ENCODE data around the gene NR1H2.

NR1H2 gene

DNA sequence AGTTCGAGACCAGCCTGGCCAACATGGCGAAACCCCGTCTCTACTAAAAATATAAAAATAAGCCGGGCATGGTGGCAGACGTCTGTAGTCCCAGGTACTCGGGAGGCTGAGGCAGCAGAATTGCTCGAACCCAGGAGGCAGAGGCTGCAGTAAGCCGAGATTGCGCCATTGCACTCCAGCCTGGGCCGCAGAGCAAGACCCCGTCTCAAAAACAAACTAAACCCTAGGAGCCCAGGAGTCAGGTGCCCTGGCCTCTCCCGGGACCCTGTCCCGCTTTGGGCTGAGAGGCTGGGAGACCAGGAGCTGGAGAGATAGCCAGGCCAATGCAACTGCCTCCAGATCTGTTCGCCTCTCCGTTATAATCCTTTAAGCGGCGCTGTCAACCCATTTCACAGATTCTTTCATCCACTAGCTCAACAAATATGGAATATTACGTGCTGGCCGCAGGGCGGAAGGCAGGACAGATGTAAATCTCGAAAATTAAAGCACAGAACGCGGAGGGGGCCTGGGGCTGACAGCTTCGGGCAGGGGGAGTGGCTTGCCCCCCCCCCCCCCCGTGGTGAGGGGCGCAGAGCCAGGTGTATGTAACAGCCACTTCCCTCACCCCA, 51.2 kb downstream of the NR1H2 start:
- DNase-seq (ENCODE audit: extremely low spot score), result no peak
- ChIA-PET POLR2A (interaction anchor here (0.6 to 1.0 kb wide), 3 partner anchors 9 to 601 kb away, joined by 3 to 6 read pairs (median 6); partner anchors contain the start of gene SPIB), CTCF (interaction anchor here (0.6 to 4.0 kb wide), 7 partner anchors 9 to 70 kb away, joined by 3 to 14 read pairs (median 5); partner anchors contain the start of gene SPIB)
- TF ChIP-seq, protein P1, sequence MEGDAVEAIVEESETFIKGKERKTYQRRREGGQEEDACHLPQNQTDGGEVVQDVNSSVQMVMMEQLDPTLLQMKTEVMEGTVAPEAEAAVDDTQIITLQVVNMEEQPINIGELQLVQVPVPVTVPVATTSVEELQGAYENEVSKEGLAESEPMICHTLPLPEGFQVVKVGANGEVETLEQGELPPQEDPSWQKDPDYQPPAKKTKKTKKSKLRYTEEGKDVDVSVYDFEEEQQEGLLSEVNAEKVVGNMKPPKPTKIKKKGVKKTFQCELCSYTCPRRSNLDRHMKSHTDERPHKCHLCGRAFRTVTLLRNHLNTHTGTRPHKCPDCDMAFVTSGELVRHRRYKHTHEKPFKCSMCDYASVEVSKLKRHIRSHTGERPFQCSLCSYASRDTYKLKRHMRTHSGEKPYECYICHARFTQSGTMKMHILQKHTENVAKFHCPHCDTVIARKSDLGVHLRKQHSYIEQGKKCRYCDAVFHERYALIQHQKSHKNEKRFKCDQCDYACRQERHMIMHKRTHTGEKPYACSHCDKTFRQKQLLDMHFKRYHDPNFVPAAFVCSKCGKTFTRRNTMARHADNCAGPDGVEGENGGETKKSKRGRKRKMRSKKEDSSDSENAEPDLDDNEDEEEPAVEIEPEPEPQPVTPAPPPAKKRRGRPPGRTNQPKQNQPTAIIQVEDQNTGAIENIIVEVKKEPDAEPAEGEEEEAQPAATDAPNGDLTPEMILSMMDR (IDR thresholded peaks at IDR 0.05; ENCODE audit: control extremely low read depth, extremely low read depth, low read depth, missing control alignments), result no peak

DNA sequence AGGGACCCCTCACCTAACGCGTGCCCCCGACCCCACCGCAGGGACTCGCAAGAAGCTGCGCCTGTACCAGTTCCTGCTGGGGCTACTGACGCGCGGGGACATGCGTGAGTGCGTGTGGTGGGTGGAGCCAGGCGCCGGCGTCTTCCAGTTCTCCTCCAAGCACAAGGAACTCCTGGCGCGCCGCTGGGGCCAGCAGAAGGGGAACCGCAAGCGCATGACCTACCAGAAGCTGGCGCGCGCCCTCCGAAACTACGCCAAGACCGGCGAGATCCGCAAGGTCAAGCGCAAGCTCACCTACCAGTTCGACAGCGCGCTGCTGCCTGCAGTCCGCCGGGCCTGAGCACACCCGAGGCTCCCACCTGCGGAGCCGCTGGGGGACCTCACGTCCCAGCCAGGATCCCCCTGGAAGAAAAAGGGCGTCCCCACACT, 51.8 kb downstream of the NR1H2 start:
- POLR2A ChIA-PET, result interaction anchor here (0.7 to 1.0 kb wide), 3 partner anchors 9 to 99 kb away, joined by 3 to 6 read pairs (median 3); partner anchors contain the start of genes KCNC3 and SPIB
- TF ChIP-seq, protein P1 (IDR thresholded peaks at IDR 0.05; ENCODE audit: control extremely low read depth, extremely low read depth, low read depth, missing control alignments), result peak; percentile 3
- CTCF ChIA-PET, result interaction anchor here (0.6 to 4.0 kb wide), 5 partner anchors 10 to 71 kb away, joined by 3 to 14 read pairs (median 4); partner anchors contain the start of gene SPIB
- DNase-seq (ENCODE audit: extremely low spot score), result peak; percentile 46

DNA sequence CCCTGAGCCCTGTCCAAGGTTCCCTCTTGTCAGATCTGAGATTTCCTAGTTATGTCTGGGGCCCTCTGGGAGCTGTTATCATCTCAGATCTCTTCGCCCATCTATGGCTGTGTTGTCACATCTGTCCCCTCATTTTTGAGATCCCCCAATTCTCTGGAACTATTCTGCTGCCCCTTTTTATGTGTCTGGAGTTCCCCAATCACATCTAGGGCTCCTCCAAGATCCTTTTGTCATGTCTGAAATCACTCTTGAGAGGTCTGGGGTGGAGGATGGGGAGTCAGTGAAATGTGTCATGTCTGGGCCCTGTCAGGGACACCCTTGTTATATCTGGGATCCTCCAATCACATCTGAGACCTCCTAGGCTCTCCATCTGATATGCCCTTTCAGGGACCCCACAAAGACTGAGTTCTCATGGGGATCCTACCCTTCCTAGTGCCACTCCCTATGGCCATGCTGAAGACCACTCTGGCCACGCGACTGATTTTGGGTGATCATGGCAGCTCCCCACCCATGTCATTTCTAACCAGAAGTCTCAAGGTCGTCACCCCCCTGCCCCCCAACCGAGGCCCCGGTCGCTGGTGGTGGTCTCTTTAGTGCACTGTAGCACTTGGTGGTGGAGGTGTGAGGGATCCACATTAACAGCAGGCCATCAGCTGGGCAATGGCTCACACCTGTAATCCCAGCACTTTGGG, 52.7 kb downstream of the NR1H2 start:
- no peak for DNase-seq (ENCODE audit: extremely low spot score)
- CTCF ChIA-PET, result interaction anchor here (2.1 to 4.0 kb wide), 2 partner anchors 11 to 32 kb away, joined by 7 to 14 read pairs; partner anchors contain the start of gene SPIB
- POLR2A ChIA-PET, result interaction anchor here (0.7 to 1.4 kb wide), 3 partner anchors 11 to 100 kb away, joined by 3 to 5 read pairs (median 4); partner anchors contain the start of genes KCNC3 and SPIB
- TF ChIP-seq, protein P1 (IDR thresholded peaks at IDR 0.05; ENCODE audit: control extremely low read depth, extremely low read depth, low read depth, missing control alignments), result no peak

DNA sequence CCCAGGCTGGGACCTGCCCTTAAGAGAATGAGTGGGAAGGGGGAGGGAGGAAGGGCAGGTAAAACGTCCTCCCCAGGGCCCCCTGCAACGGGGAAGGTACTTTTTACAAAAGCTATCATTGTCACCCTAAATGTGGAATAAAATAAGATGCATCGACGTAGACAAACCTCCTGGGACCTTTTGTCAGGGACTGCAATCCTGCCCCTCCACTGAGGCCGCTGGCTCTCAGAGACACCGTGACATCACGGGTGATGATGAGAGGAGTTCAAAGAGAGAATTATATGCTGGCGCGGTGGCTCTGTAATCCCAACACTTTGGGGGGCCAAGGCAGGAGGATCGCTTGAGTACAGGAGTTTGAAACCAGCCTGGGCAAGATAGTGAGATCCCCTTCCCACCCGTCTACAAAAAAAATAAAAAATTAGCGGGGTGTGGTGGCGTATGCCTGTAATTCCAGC, 54.7 kb downstream of the NR1H2 start:
- DNase-seq (ENCODE audit: extremely low spot score), result no peak
- POLR2A ChIA-PET, result interaction anchor here (0.7 to 0.9 kb wide), 2 partner anchors 13 to 42 kb away, joined by 4 to 15 read pairs; no protein-coding TSS in a partner anchor
- CTCF ChIA-PET, result interaction anchor here (1.1 to 1.9 kb wide), 5 partner anchors 16 to 73 kb away, joined by 3 to 9 read pairs (median 6); no protein-coding TSS in a partner anchor
- TF ChIP-seq, protein P1 (IDR thresholded peaks at IDR 0.05; ENCODE audit: control extremely low read depth, extremely low read depth, low read depth, missing control alignments), result no peak

DNA sequence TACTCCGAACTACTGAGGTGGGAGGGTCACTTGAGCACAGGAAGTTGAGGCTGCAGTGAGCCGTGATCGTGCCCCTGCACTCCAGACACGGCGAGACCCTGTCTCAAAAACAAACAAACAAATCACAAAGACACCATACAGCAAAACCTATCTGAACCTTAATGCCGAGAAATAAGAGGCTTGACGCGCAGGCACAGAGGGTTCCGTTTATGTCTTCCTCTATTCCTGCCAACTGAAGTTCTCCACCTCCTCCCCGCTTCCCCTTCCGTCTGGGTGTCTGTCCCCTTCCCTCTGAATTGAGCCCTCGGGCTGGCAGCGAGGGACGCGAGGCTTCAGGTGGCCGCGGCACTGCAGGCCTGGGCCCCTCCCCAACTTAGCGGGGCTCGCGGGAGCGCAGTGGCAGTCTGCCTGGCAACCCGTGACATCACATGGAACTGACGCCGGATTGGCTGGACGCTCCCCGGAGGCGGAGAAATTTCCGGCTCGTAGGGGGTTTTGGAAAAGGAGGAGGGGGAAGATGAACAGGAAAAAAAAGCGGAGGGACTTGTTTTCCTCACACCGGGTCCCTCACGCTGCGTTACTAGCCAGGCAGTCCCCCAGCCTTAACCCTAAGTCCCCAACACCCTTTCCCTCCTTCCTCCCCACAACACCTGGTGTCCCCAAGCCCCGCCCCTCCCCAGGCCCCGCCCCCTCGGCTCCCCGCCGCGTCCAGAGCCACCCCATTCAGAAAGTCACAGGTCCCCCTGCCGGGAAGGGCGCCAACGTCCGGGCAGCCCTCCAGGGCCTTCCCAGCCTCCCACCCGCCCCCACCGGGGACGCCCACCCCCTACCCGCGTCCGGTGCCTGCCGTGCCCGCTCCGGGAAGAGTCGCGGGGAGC, 55.3 kb downstream of the NR1H2 start:
- POLR2A ChIA-PET, result interaction anchor here (0.7 to 0.9 kb wide), 2 partner anchors 13 to 43 kb away, joined by 4 to 15 read pairs; no protein-coding TSS in a partner anchor
- peak; percentile 89 for DNase-seq (ENCODE audit: extremely low spot score)
- TF ChIP-seq, protein P1 (IDR thresholded peaks at IDR 0.05; ENCODE audit: control extremely low read depth, extremely low read depth, low read depth, missing control alignments), result no peak
- CTCF ChIA-PET, result interaction anchor here (0.8 to 1.9 kb wide), 4 partner anchors 12 to 74 kb away, joined by 3 to 7 read pairs (median 5); no protein-coding TSS in a partner anchor
